ENCODE data around the gene RNF222.

RNF222 gene

GRCh38 chr17:8397636-8398035 is at the start of gene RNF222:
Gene RNF222 (minus strand): TSS chr17:8397827. CDS start chr17:8393461, 4,366 bp downstream.
- ChIA-PET POLR2A (ENCODE audit: low non-redundant PET) (no interaction called here), CTCF (interaction anchor here (0.6 to 0.9 kb wide), 2 partner anchors 14 to 21 kb away, joined by 3 read pairs; partner anchors contain the start of gene KRABD2)
- DNase-seq (ENCODE audit: low spot score): no peak
- TF ChIP-seq, protein P1, sequence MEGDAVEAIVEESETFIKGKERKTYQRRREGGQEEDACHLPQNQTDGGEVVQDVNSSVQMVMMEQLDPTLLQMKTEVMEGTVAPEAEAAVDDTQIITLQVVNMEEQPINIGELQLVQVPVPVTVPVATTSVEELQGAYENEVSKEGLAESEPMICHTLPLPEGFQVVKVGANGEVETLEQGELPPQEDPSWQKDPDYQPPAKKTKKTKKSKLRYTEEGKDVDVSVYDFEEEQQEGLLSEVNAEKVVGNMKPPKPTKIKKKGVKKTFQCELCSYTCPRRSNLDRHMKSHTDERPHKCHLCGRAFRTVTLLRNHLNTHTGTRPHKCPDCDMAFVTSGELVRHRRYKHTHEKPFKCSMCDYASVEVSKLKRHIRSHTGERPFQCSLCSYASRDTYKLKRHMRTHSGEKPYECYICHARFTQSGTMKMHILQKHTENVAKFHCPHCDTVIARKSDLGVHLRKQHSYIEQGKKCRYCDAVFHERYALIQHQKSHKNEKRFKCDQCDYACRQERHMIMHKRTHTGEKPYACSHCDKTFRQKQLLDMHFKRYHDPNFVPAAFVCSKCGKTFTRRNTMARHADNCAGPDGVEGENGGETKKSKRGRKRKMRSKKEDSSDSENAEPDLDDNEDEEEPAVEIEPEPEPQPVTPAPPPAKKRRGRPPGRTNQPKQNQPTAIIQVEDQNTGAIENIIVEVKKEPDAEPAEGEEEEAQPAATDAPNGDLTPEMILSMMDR (conservative IDR thresholded peaks at IDR 0.05; ENCODE audit: low read depth): no peak
- no peak within 1 kb of the TSS for H3K27ac ChIP-seq

DNA sequence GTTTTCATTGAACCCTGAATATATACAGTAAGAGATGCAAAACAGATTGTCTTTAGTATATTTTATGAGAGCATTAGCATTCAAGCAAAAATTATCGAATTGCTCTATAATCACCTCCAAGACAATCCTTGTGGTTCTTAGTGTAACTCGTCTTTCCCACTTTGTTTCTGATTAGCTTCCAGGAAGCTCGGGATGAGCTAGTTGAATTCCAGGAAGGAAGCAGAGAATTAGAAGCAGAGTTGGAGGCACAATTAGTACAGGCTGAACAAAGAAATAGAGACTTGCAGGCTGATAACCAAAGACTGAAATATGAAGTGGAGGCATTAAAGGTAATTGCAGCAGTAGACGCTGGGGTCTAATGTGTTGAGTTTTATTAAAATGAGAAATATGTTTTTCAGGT is 47.9 kb upstream of the RNF222 start:
- DNase-seq (ENCODE audit: low spot score): no peak
- ChIA-PET POLR2A (ENCODE audit: low non-redundant PET) (no interaction called here), CTCF (no interaction called here)
- TF ChIP-seq, protein P1 (conservative IDR thresholded peaks at IDR 0.05; ENCODE audit: low read depth): no peak
- no peak overlapping the region for H3K27ac ChIP-seq

GRCh38 chr17:8444494-8444893 is 46.9 kb upstream of the RNF222 start:
- no peak for DNase-seq (ENCODE audit: low spot score)
- CTCF ChIA-PET: interaction anchor here (0.6 kb wide), 1 partner anchor 9 kb away, joined by 3 read pairs; the partner anchor contains the start of gene NDEL1
- POLR2A ChIA-PET (ENCODE audit: low non-redundant PET): no interaction called here
- H3K27ac ChIP-seq: no peak overlapping the region
- TF ChIP-seq, protein P1 (conservative IDR thresholded peaks at IDR 0.05; ENCODE audit: low read depth): no peak

DNA sequence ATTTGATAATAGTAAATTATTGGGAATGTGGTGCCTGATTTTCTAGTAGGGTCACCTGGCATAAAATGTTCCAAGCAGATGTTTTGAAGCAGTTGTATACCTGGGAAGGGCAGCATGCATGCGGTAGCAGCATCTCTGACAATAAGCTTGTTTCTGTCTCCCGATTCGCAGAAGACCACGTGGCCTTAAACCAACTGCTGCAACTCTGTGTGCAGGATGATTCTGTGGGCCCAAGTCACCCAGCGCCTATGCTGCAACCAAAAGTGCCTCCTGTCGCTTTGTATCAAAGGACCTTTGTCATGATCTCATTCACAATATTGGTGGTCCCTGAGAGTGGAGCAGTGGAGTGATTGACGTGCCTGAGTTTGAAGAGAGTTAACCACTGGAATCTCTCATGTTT is 46.1 kb upstream of the RNF222 start:
- TF ChIP-seq, protein P1 (conservative IDR thresholded peaks at IDR 0.05; ENCODE audit: low read depth): no peak
- no peak for DNase-seq (ENCODE audit: low spot score)
- no peak overlapping the region for H3K27ac ChIP-seq
- ChIA-PET POLR2A (ENCODE audit: low non-redundant PET) (no interaction called here), CTCF (interaction anchor here (0.6 to 0.7 kb wide), 2 partner anchors 8 to 276 kb away, joined by 3 read pairs; partner anchors contain the start of gene NDEL1)

- ChIA-PET CTCF (no interaction called here), POLR2A (ENCODE audit: low non-redundant PET) (no interaction called here)
- H3K27ac ChIP-seq: no peak overlapping the region
- TF ChIP-seq, protein P1 (conservative IDR thresholded peaks at IDR 0.05; ENCODE audit: low read depth): no peak
- no peak for DNase-seq (ENCODE audit: low spot score)
Observed at GRCh38 chr17:8442310-8442709, 44.7 kb upstream of the RNF222 start.

DNA sequence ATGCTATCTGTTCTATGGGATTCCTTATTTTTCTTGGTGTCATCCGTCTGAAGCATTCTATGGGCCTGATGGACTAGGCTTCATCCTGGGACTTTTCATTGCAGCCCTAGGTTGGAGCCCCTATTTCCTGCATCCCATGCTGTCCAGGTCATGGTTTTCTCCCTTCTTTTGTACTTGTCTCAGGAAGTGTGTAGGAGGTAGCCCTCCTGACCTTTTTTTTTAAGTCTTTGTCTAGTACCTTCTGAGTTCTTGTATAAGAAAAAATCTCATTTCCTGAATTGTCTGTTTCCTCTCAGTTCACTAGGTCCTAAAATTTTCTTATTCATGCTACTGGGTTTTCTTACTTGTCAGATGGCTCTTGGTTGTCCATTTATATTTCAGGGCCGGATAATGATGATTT is 44.1 kb upstream of the RNF222 start:
- no peak for DNase-seq (ENCODE audit: low spot score)
- H3K27ac ChIP-seq: no peak overlapping the region
- ChIA-PET POLR2A (ENCODE audit: low non-redundant PET) (no interaction called here), CTCF (no interaction called here)
- TF ChIP-seq, protein P1 (conservative IDR thresholded peaks at IDR 0.05; ENCODE audit: low read depth): no peak

Measured in RWPE1 (cell line).